Glutamatergic neuron (in vitro differentiated cells): ENCODE results near the gene ASIC2. TPM values are rescaled to one million over a fixed set of nuclear protein-coding genes. Genes with fewer than 3 reads are reported as not detected.

Source experiments
- DNase-seq: peaks from one replicate; pipeline ENCODE4 v3.0.0; 2022
- H3K27ac Mint-ChIP-seq: one replicate; pipeline ENCODE4 v1.8.0; 2020; ENCODE audit warnings: mild to moderate bottlenecking, mixed read lengths, inconsistent platforms; ENCODE audit not compliant: unreplicated experiment
- H3K27me3 Mint-ChIP-seq: one replicate; pipeline ENCODE4 v1.8.0; 2020; ENCODE audit warnings: mild to moderate bottlenecking, moderate library complexity, mixed read lengths, inconsistent platforms; ENCODE audit not compliant: unreplicated experiment
- H3K36me3 Mint-ChIP-seq: one replicate; pipeline ENCODE4 v1.8.0; 2020; ENCODE audit warnings: mild to moderate bottlenecking, mixed read lengths, inconsistent platforms; ENCODE audit not compliant: unreplicated experiment
- H3K4me1 Mint-ChIP-seq: one replicate; pipeline ENCODE4 v1.8.0; 2020; ENCODE audit warnings: mild to moderate bottlenecking, low read depth, mixed read lengths, inconsistent platforms; ENCODE audit not compliant: unreplicated experiment
- H3K4me3 Mint-ChIP-seq: one replicate; pipeline ENCODE4 v1.8.0; 2020; ENCODE audit warnings: mild to moderate bottlenecking, mixed read lengths, inconsistent platforms; ENCODE audit not compliant: unreplicated experiment
- H3K9me3 Mint-ChIP-seq: one replicate; pipeline ENCODE4 v1.8.0; 2020; ENCODE audit warnings: mild to moderate bottlenecking, moderate library complexity, mixed read lengths, inconsistent platforms; ENCODE audit not compliant: unreplicated experiment
- total RNA-seq: library from RNA; stranded (reverse); fragmentation: NEBNext Ultra II Directional; extraction: Animal tissue kit (Norgen Biotek cat#: 25700); gene quantifications from one replicate; pipeline ENCODE4 v1.2.1, GENCODE V29; 2021; ENCODE audit not compliant: unreplicated experiment
- TF ChIP-seq, protein P1 (sequence below): fragments of 200-600 bp; sonication (generic); IDR thresholded peaks from one replicate; pipeline ENCODE4 v1.5.0; 2021; ENCODE audit not compliant: partially characterized antibody, unreplicated experiment

The ASIC2 gene
- total RNA-seq, 1 donor from 2014 or later: 0.74 TPM

DNA sequence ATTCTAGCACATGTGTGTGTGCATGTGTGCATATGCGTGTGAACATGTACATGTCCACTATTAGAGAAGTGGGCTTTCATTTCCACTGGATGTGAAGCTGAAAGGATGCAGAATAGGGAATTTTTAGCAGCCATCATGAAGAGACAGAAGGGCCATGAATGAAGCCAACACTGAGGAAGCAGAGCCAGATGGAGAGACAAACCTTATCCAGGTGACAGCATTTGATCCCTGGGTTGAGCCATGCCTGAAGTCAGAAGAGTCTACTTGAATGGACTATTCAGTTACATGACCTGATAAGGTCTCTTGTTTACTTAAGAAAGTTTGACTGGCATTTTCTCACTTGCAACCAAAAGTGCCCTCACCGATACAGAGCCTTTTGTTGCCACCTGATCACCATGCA, 88.4 kb downstream of the ASIC2 start:
- Mint-ChIP-seq H3K27ac (no peak overlapping the region), H3K9me3 (no peaks in the 10 kb centered on the region), H3K4me1 (peaks cover 11% of the 10 kb centered on the region), H3K27me3 (peaks cover 3% of the 10 kb centered on the region), H3K36me3 (no peaks in the 10 kb centered on the region), H3K4me3 (no peak overlapping the region)
- TF ChIP-seq, protein P1, sequence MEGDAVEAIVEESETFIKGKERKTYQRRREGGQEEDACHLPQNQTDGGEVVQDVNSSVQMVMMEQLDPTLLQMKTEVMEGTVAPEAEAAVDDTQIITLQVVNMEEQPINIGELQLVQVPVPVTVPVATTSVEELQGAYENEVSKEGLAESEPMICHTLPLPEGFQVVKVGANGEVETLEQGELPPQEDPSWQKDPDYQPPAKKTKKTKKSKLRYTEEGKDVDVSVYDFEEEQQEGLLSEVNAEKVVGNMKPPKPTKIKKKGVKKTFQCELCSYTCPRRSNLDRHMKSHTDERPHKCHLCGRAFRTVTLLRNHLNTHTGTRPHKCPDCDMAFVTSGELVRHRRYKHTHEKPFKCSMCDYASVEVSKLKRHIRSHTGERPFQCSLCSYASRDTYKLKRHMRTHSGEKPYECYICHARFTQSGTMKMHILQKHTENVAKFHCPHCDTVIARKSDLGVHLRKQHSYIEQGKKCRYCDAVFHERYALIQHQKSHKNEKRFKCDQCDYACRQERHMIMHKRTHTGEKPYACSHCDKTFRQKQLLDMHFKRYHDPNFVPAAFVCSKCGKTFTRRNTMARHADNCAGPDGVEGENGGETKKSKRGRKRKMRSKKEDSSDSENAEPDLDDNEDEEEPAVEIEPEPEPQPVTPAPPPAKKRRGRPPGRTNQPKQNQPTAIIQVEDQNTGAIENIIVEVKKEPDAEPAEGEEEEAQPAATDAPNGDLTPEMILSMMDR: no peak
- DNase-seq: no peak

DNA sequence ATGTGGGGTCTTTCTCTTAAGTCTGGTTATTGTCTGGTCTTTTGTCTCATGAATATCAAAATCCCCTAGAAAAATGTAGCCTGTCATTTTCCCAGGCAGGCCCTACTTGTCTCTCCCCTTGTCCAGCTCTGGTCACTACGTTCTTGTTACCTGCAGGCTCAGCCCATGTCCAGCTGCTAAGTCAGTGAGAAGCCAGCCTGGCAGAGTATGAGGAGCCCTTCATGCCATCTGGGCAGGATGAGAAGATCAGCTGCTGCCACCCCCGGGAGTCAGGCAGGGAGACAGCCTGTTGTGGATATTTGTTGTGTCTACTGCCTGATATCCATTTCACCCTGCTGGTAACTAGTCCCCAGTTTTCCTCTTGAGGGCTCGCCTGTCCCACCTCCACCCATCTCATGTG, 88.9 kb downstream of the ASIC2 start:
- H3K27me3 Mint-ChIP-seq: peaks cover 3% of the 10 kb centered on the region
- DNase-seq: no peak
- TF ChIP-seq, protein P1: no peak
- no peak overlapping the region for H3K4me3 Mint-ChIP-seq
- no peak overlapping the region for H3K27ac Mint-ChIP-seq
- no peaks in the 10 kb centered on the region for H3K9me3 Mint-ChIP-seq
- H3K36me3 Mint-ChIP-seq: no peaks in the 10 kb centered on the region
- H3K4me1 Mint-ChIP-seq: peaks cover 11% of the 10 kb centered on the region

GRCh38 chr17:33202796-33203495, 90.1 kb downstream of the ASIC2 start:
- Mint-ChIP-seq H3K9me3 (no peaks in the 10 kb centered on the region), H3K36me3 (no peaks in the 10 kb centered on the region), H3K4me3 (no peak overlapping the region), H3K4me1 (peaks cover 11% of the 10 kb centered on the region), H3K27me3 (peaks cover 2% of the 10 kb centered on the region), H3K27ac (no peak overlapping the region)
- DNase-seq: no peak
- TF ChIP-seq, protein P1: no peak

- H3K4me1 Mint-ChIP-seq: peaks cover 11% of the 10 kb centered on the region
- H3K27me3 Mint-ChIP-seq: peaks cover 2% of the 10 kb centered on the region
- peak overlapping the region; percentile 7 for H3K27ac Mint-ChIP-seq
- no peaks in the 10 kb centered on the region for H3K9me3 Mint-ChIP-seq
- no peaks in the 10 kb centered on the region for H3K36me3 Mint-ChIP-seq
- peak; percentile 57 for DNase-seq
- TF ChIP-seq, protein P1: no peak
- no peak overlapping the region for H3K4me3 Mint-ChIP-seq
Measured at GRCh38 chr17:33202021-33202420, 91.1 kb downstream of the ASIC2 start.

- Mint-ChIP-seq H3K36me3 (no peaks in the 10 kb centered on the region), H3K9me3 (no peaks in the 10 kb centered on the region), H3K27ac (no peak overlapping the region), H3K4me3 (no peak overlapping the region), H3K27me3 (peaks cover 4% of the 10 kb centered on the region), H3K4me1 (peaks cover 11% of the 10 kb centered on the region)
- TF ChIP-seq, protein P1: no peak
- DNase-seq: no peak
Measured at GRCh38 chr17:33201283-33201682, 91.8 kb downstream of the ASIC2 start.
